ENCODE data around the gene RNASE11. TPM values are rescaled to one million over a fixed set of nuclear protein-coding genes. Genes with fewer than 3 reads are reported as not detected.

Gene RNASE11
- total and polyA plus RNA-seq, 4 donors, result not detected

GRCh38 chr14:20555845-20556244, 32.0 kb downstream of the RNASE11 start:
- no peaks in the 10 kb centered on the region for H3K9me3 ChIP-seq (ENCODE audit: control insufficient read depth in 4 of 4, low read length in 3 of 4)
- H3K4me3 ChIP-seq (ENCODE audit: low read depth in 1 of 3, low read length in 3 of 3), result no peak overlapping the region
- H3K36me3 ChIP-seq (ENCODE audit: control insufficient read depth in 4 of 4, insufficient read depth in 3 of 4, low read depth in 1 of 4, low read length in 3 of 4), result no peaks in the 10 kb centered on the region
- TF ChIP-seq REST (IDR thresholded peaks at IDR 0.05), result no peak
- no peak for TF ChIP-seq YY1 (IDR thresholded peaks at IDR 0.05)
- no peak for TF ChIP-seq RXRA (IDR thresholded peaks at IDR 0.05)
- no peak for TF ChIP-seq CTCF (IDR thresholded peaks at IDR 0.05; ENCODE audit: low read depth, low read length, missing input control)
- no peak for TF ChIP-seq RAD21 (IDR thresholded peaks at IDR 0.05)
- no peak for TF ChIP-seq FOXA2 (IDR thresholded peaks at IDR 0.05)
- no peak for TF ChIP-seq SP1 (IDR thresholded peaks at IDR 0.05)
- TF ChIP-seq EGR1 (IDR thresholded peaks at IDR 0.05; ENCODE audit: low read depth in 2 of 2), result no peak
- TF ChIP-seq TAF1 (conservative IDR thresholded peaks at IDR 0.05), result no peak
- TF ChIP-seq GABPA (IDR thresholded peaks at IDR 0.05 in 1 of 2, conservative IDR thresholded peaks at IDR 0.05 in 1 of 2), result no peak
- no peak for TF ChIP-seq ATF3 (IDR thresholded peaks at IDR 0.05)
- TF ChIP-seq JUND (IDR thresholded peaks at IDR 0.05), result no peak
- no peak for TF ChIP-seq HNF4G (IDR thresholded peaks at IDR 0.05)
- TF ChIP-seq FOXA1 (IDR thresholded peaks at IDR 0.05), result no peak
- no peak overlapping the region for H3K27ac ChIP-seq (ENCODE audit: low read depth in 1 of 2, low read length in 2 of 2)
- no peaks in the 10 kb centered on the region for H3K27me3 ChIP-seq (ENCODE audit: control insufficient read depth in 4 of 4, insufficient read depth in 4 of 4, low read length in 3 of 4)
- 81% methylated on average over 3 of the region's 3 CpGs for WGBS
- H3K4me1 ChIP-seq (ENCODE audit: control insufficient read depth in 4 of 4, insufficient read depth in 4 of 4, low read length in 3 of 4), result no peaks in the 10 kb centered on the region
- no peak for DNase-seq (ENCODE audit: low spot score)
- no peak overlapping the region for H3K9ac ChIP-seq (ENCODE audit: low read depth in 1 of 2, low read length in 2 of 2)

- Histone ChIP-seq H3K9me3 (ENCODE audit: control insufficient read depth in 4 of 4, low read length in 3 of 4) (no peaks in the 10 kb centered on the region), H3K9ac (ENCODE audit: low read depth in 1 of 2, low read length in 2 of 2) (no peak overlapping the region), H3K4me1 (ENCODE audit: control insufficient read depth in 4 of 4, insufficient read depth in 4 of 4, low read length in 3 of 4) (no peaks in the 10 kb centered on the region), H3K4me3 (ENCODE audit: low read depth in 1 of 3, low read length in 3 of 3) (no peak overlapping the region), H3K36me3 (ENCODE audit: control insufficient read depth in 4 of 4, insufficient read depth in 3 of 4, low read depth in 1 of 4, low read length in 3 of 4) (no peaks in the 10 kb centered on the region), H3K27ac (ENCODE audit: low read depth in 1 of 2, low read length in 2 of 2) (no peak overlapping the region), H3K27me3 (ENCODE audit: control insufficient read depth in 4 of 4, insufficient read depth in 4 of 4, low read length in 3 of 4) (no peaks in the 10 kb centered on the region)
- TF ChIP-seq SP1 (IDR thresholded peaks at IDR 0.05), result no peak
- no peak for TF ChIP-seq TAF1 (conservative IDR thresholded peaks at IDR 0.05)
- TF ChIP-seq CTCF (IDR thresholded peaks at IDR 0.05; ENCODE audit: low read depth, low read length, missing input control), result no peak
- no peak for TF ChIP-seq RAD21 (IDR thresholded peaks at IDR 0.05)
- no peak for TF ChIP-seq RXRA (IDR thresholded peaks at IDR 0.05)
- TF ChIP-seq YY1 (IDR thresholded peaks at IDR 0.05), result no peak
- TF ChIP-seq HNF4G (IDR thresholded peaks at IDR 0.05), result no peak
- TF ChIP-seq HNF4A (conservative IDR thresholded peaks at IDR 0.05), result no peak
- TF ChIP-seq MAX (IDR thresholded peaks at IDR 0.05), result no peak
- no peak for TF ChIP-seq REST (IDR thresholded peaks at IDR 0.05)
- no peak for TF ChIP-seq ZBTB33 (IDR thresholded peaks at IDR 0.05)
- TF ChIP-seq FOXA2 (IDR thresholded peaks at IDR 0.05), result no peak
- no peak for TF ChIP-seq EGR1 (IDR thresholded peaks at IDR 0.05; ENCODE audit: low read depth in 2 of 2)
- no peak for TF ChIP-seq JUND (IDR thresholded peaks at IDR 0.05)
- no peak for TF ChIP-seq NR2F2 (IDR thresholded peaks at IDR 0.05)
- DNase-seq (ENCODE audit: low spot score), result no peak
Observed at GRCh38 chr14:20553024-20553423, 34.8 kb downstream of the RNASE11 start.

Data from liver (tissue), 9 donors.